GM06990 (cell line): ENCODE results near the gene BMERB1.

Experiments used
- DNase-seq: peaks from one replicate; pipeline ENCODE4 v3.0.0-alpha.2; 2011; ENCODE audit not compliant: insufficient read length; ENCODE audit errors: extremely low read depth
- H3K27me3 ChIP-seq: replicated peaks from 2 replicates; pipeline ENCODE4 v1.6.0; 2011; ENCODE audit warnings: low read length; ENCODE audit not compliant: control insufficient read depth, insufficient read depth
- H3K36me3 ChIP-seq: 2 replicates; pipeline ENCODE4 v1.5.1; 2011; ENCODE audit warnings: low read length; ENCODE audit not compliant: control insufficient read depth, insufficient read depth
- H3K4me3 ChIP-seq: replicated peaks from 2 replicates; pipeline ENCODE4 v1.5.1; 2011; ENCODE audit warnings: low read depth, mild to moderate bottlenecking, control low read depth, low read length
- CTCF ChIP-seq: IDR thresholded peaks from 2 replicates; pipeline ENCODE4 v1.5.1; 2011; ENCODE audit warnings: low read length, control low read depth, mild to moderate bottlenecking, inconsistent platforms; ENCODE audit not compliant: insufficient read depth, poor library complexity, severe bottlenecking

BMERB1 gene

GRCh38 chr16:15598648-15599190 is 164.3 kb downstream of the BMERB1 start:
- H3K27me3 ChIP-seq: no peaks in the 10 kb centered on the region
- no peak overlapping the region for H3K4me3 ChIP-seq
- no peak for DNase-seq
- no peak for TF ChIP-seq CTCF
- H3K36me3 ChIP-seq: peaks cover 31% of the 10 kb centered on the region

GRCh38 chr16:15599303-15600070 is 165.1 kb downstream of the BMERB1 start:
- TF ChIP-seq CTCF: no peak
- Histone ChIP-seq H3K4me3 (no peak overlapping the region), H3K36me3 (peaks cover 34% of the 10 kb centered on the region), H3K27me3 (no peaks in the 10 kb centered on the region)
- no peak for DNase-seq

- Histone ChIP-seq H3K36me3 (peaks cover 43% of the 10 kb centered on the region), H3K4me3 (no peak overlapping the region), H3K27me3 (no peaks in the 10 kb centered on the region)
- no peak for TF ChIP-seq CTCF
- DNase-seq: no peak
Measured at GRCh38 chr16:15601212-15601879, 167.0 kb downstream of the BMERB1 start.

GRCh38 chr16:15602285-15603044 is 168.1 kb downstream of the BMERB1 start:
- DNase-seq: no peak
- H3K36me3 ChIP-seq: peaks cover 44% of the 10 kb centered on the region
- no peak for TF ChIP-seq CTCF
- H3K4me3 ChIP-seq: no peak overlapping the region
- no peaks in the 10 kb centered on the region for H3K27me3 ChIP-seq

- peaks cover 35% of the 10 kb centered on the region for H3K36me3 ChIP-seq
- H3K27me3 ChIP-seq: no peaks in the 10 kb centered on the region
- no peak for TF ChIP-seq CTCF
- DNase-seq: no peak
- H3K4me3 ChIP-seq: no peak overlapping the region
Measured at GRCh38 chr16:15604460-15605440, 170.4 kb downstream of the BMERB1 start.
